SU-DHL-6 (cell line): ENCODE measurements around the gene ATP6AP2.

ENCODE experiments used
- CTCF ChIP-seq: fragments of 200-600 bp; sonication (generic); IDR thresholded peaks from one replicate; pipeline ENCODE4 v1.5.1; 2017; ENCODE audit warnings: antibody characterized with exemption, mild to moderate bottlenecking, low read length, moderate library complexity; ENCODE audit not compliant: insufficient read depth, poor library complexity, severe bottlenecking
- EZH2phosphoT487 ChIP-seq: fragments of 200-600 bp; sonication (generic), shearing (Covaris generic); conservative IDR thresholded peaks from 2 replicates; pipeline ENCODE4 v1.6.1; 2018; ENCODE audit warnings: mild to moderate bottlenecking, antibody characterized with exemption, low read length, moderate library complexity, mixed read lengths

- TF ChIP-seq CTCF = no peak
- TF ChIP-seq EZH2phosphoT487 = no peak
These were observed 33.9 kb upstream of the ATP6AP2 start for GRCh38 chrX:40546870-40547269.
